HUDEP-2 (cell line): Measurements from ENCODE around the gene CERS3.
A peak's percentile ranks its signal among the peaks of the same experiment; 100 is the strongest.
"Not testable (repeated sequence)": the region's sequence is repeated elsewhere in the genome, so short reads cannot be mapped to it uniquely, and the experiment has no call there.

Experiments used
- DNase-seq, 76 experiments: peaks; one replicate each; lab custom pipeline; 2025; ENCODE audit not compliant: unreplicated experiment in 76 of 76; lab: John Stamatoyannopoulos, UW

CERS3 gene

GRCh38 chr15:100468285-100468684 lies 60.5 kb downstream of the CERS3 start:
- DNase-seq = no peak

DNA sequence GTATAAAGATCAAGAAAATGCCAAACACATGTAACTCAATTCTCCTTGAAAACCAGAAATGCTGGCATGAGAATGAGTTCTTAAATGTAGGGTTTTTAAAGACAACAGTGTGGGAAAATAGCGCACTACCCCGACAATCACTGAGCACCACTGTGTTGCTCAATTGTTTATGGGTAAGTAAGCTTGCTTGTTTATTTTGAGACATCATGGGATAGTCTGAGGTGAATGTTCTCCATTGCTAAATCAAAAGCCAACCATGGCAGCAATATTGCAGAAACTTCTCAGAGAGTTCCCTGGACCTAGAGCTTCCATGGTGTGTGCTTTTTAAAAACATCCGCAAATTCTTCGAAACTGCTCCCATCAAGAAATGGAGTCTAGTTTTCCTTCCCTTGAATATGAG lies 62.7 kb downstream of the CERS3 start:
- DNase-seq = no peak

GRCh38 chr15:100464888-100465287 lies 63.9 kb downstream of the CERS3 start:
- DNase-seq = no peak

- no peak for DNase-seq
These were observed 64.5 kb downstream of the CERS3 start for GRCh38 chr15:100464256-100464655.

GRCh38 chr15:100463515-100463914 lies 65.2 kb downstream of the CERS3 start:
- DNase-seq = no peak

DNA sequence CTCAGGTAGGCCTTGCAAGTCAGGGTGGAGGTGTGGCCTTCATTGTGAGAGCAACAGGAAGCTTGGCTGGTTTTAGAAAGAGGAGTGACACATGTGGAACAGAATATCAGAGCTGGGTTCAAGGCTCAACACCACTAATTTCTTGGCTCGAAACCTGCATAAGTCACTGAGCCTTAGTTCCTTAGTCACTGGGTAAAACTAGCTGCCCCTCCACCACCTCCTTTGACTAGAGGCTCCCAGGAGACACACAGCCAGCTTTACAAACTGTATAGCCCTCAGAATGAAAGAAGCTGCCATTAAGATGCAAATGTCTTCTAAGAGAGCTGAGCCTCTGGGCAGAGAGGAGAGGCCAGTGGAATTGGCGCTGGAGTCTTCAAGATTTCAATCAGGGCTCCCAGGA lies 67.7 kb downstream of the CERS3 start:
- no peak for DNase-seq

DNA sequence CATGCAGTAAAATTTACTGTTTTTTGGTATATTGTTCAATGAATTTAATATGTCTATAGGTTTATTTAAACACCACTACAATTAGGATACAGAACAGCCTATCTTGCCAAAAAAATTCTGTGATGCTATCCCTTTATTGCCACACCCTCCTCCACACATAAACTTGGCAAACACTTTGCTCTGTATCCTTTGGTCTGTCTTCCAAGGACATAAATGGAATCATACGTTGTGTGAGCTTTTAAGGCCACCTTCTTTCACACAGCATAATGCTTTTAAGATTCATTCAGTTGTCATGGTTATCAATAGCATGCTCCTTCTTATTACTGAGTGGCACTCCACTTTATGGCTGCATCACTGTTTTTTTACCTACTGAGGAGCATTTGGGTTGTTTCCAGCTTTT lies 71.5 kb downstream of the CERS3 start:
- no peak for DNase-seq

DNA sequence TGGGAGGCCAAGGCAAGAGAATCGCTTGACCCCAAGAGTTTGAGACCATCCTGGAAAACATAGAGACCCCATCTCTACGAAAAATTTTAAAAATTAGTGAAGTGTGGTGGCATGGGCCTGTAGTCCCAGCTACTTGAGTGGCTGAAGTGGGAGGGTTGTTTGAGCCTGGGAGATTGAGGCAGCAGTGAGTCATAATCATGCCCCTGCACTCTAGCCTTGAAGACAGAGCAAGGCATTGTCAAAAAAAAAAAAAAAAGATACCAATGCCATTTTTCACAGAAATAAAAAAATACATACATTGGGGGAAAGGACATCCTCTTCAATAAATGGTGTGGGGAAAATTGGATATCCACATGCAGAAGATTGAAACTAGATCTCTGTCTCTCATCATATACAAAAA lies 74.6 kb downstream of the CERS3 start:
- no peak for DNase-seq

DNA sequence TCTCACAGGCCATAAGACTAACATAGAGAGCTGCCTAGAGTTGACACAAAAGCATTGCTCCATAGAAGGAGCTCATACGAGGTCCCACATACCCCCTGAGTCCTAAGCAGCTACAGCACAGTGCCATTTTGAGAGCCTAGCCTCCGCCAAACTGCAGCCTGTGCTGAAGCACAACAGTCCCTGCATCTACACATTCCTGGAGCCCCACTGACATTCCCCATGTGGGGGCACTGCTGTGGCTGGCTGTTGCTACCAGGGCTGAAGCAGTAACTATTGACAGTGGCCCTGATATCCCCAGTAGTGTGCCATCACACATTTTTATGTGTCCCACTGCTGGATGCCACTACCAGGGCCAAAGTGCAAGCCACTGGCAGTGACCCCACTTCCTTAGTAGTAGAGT lies 80.3 kb downstream of the CERS3 start:
- DNase-seq = no peak

GRCh38 chr15:100441063-100441462 lies 87.7 kb downstream of the CERS3 start:
- DNase-seq = not testable (repeated sequence)

GRCh38 chr15:100439514-100439913 lies 89.2 kb downstream of the CERS3 start:
- DNase-seq = no peak

GRCh38 chr15:100438570-100438969 lies 90.2 kb downstream of the CERS3 start:
- DNase-seq = peak in 37 of 76 experiments; percentile 1 to 78 (median 22)

GRCh38 chr15:100437261-100437660 lies 91.5 kb downstream of the CERS3 start:
- DNase-seq = no peak

DNA sequence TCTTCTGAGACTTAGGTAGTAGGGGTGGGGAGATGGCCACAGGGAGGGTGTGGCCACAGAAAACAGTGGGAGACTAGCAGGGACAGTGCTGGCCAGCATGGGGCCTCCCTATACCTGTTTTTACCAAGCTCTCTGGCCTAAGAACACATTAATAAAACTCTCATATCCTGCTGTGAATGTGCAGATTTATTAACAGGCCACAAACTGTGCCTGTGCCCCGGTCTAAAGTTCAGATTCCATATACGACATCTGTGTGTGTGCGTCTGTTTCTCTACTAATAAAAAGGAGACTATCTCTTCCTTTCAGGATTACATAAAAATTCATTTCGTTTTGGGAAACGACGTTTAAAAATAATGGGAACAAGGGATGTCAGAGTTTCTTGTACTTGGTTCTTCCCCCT lies 94.2 kb downstream of the CERS3 start:
- DNase-seq = no peak

DNA sequence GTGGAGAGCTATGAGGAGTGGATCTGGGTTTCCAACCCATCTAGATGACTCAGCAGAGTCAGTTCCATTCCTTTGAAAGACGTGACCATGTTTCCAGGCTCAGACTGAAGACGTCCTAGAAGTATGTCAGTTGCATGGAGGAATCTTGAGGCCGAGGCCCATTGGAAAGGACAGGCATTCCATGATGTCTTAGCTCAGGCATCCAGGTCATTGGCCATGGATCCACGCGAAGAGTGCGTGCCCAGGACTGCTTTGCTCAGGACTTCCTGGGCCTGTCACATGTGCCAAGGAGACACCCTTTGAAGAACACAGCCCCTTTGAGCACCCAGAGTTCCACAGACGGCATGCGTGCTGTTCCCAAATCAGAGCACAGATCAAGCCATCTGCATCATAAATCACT lies 94.7 kb downstream of the CERS3 start:
- DNase-seq = no peak

- DNase-seq = no peak
These were observed 95.4 kb downstream of the CERS3 start for GRCh38 chr15:100433304-100433703.

DNA sequence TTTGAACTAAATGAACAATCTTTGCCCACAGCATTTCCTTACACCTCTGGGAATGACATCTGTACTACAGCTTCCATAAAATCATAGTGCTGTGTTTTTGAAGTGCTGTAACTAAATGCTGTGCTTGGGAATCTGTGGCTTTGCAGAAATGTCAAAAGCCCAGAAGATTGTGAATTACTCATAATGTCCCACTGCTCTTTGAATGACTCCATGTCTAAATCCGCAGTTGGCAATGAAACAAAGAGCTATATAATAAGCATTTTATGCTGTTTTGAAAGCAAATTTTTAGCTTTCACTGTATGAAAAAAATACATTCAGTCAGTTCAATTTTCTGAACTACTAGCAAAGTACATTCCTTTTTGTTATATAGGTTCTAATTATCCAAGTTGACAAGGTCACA lies 98.3 kb downstream of the CERS3 start:
- DNase-seq = no peak

DNA sequence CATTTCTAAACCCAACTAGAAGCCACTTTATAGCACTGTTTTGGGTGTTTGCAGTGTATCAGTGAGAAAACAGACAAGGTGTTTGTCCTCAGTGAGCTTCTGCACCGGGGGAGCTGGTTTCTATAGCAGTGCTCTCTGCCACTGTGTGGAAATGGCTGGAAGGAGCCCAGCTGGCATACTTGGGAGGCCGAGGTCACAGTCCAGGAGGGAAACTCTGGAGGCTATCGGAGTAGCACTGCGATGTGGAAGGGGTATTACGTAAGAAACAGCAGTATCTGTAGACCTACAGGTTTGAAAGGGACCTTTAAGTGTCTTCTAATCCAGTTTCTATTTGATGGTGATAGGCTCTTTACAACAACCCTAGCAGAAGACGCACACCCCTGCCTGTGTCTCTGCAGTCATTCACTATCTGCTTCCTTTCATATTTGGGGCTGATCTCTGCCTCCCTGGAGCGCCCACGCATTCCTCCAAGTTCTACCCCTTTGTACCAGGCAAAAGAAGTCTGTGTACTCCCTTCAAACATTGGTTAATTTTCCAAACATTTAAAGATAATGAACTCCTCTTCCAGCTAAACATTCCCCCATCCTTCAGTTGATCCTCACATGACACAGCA lies 99.5 kb downstream of the CERS3 start:
- no peak for DNase-seq

GRCh38 chr15:100426937-100427336 lies 101.8 kb downstream of the CERS3 start:
- DNase-seq = no peak

GRCh38 chr15:100405179-100405578 lies 123.6 kb downstream of the CERS3 start:
- DNase-seq = no peak

DNA sequence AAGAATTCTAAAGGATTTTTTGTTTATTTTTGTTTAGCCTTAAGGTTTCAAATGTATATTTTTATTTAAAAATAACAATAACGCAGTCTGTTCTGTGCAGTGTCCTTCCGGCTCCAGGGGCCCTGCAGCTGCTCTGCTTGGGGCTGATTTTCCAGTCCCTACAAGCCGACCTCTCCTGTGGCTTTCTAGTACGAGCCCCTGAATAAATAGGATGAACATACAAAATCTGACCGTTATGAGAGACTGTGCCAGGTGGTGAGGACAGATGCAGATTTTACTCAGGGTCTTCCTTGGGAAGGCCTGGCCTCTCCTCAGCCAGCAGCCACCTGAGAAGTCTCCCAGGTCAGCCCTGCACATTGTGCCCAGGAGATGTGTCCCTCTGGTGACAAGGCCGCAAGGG lies 127.8 kb downstream of the CERS3 start:
- no peak for DNase-seq

- no peak for DNase-seq
These were observed 133.9 kb downstream of the CERS3 start for GRCh38 chr15:100394736-100395440.

- DNase-seq = no peak
These were observed 135.7 kb downstream of the CERS3 start for GRCh38 chr15:100393008-100393407.
